Retinal pigment epithelial cell (primary cell): Measurements from ENCODE around the gene AAK1.

Experiments used
- DNase-seq: peaks from one replicate; pipeline ENCODE4 v3.0.0-alpha.2; 2010; ENCODE audit warnings: low read depth
- H3K4me3 ChIP-seq: 2 replicates; pipeline ENCODE4 v1.5.1; 2011; ENCODE audit warnings: mild to moderate bottlenecking, low read length, control low read depth, moderate library complexity
- CTCF ChIP-seq: conservative IDR thresholded peaks from 2 replicates; pipeline ENCODE4 v1.5.1; 2011; ENCODE audit warnings: low read depth, low read length, control low read depth, inconsistent platforms

The AAK1 gene

DNA sequence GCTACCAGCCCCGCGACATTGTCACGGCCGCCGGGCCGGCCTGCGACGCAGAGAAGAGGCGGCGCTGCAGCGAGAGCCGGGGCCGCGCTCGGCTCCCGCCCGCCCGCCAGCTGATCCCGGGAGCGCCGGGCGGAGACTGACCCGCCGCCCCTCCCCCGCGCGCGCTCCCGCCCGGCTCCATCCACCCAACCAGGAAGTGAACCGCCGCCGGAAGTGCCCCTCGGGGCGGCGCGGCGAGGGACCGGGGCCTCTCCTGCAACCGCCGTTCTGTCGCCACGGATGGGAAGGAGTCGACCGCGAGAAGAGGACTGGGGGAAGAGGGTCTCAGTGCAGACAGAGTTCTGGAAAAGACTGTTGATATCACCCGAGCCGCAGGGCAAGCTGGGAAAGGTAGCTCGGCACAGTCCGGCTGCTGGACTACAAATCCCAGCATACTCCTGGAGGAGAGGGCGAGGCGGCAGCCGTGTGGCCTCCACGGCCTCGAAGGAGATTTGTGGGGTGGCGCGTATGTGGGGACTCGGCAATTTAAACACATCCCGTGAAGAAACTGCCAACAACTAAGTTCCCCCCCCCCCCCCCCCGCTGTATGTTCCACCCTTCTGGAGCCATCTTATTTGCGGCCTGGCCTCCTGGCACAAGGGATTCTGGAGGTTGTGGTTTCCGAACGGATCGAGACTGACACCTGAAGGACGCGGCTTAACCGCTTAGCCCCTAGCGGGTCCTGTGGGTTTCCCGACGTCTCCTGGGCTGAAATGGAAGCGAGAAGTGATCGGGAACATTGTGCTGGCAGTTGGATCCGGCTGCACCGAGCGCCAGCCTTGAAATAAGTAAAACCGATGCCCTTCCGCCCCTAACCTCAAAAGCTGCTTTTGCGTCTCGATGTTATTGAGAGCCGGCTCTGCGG is at the start of gene AAK1:
Gene AAK1, minus strand, starts transcription at position 138 of the 904 bp plus-strand sequence. CDS start 699 bp downstream, outside the sequence.
- DNase-seq, result peak; percentile 38
- TF ChIP-seq CTCF, result peak; percentile 2

DNA sequence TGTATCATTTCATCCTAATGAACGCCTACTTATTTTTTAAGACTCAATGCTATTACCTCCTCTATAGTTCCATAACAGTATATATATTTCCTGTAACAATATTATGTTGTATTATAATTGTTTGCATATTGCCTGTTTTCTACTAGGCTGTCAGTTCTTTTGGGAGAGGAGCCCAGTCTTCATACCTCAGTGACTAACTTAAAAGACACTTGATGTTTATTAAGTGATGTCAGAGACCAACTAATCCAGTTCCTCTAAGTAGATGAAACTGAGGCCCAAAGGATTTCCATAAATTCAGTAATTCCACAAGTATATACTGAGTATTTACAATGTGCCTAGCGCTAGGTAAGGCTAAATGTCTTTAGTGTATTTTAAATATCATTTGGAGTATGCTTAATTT is 48.9 kb upstream of the AAK1 start:
- no peak for TF ChIP-seq CTCF
- DNase-seq, result no peak

More for the DNA sequence above, at the start of gene AAK1:
- H3K4me3 ChIP-seq, result peak within 1 kb of the TSS; percentile 91

DNA sequence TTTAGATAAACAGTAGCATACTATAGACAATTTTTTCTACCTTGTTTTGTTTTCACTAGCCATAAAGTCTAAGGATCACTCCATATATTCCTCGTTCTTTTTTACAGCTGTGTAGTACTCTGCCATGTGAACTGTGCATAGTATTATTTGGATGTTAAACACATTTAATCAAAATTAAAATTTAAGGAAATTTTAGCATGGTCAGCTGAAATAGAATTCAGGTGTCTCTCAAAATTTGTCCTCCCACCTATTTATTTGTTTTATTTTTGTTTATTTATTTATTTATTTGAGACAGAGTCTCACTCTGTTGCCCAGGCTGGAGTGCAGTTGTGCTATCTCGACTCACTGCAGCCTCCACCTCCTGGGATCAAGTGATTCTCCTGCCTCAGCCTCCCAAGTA is 46.4 kb upstream of the AAK1 start:
- no peak for TF ChIP-seq CTCF
- H3K4me3 ChIP-seq, result no peak overlapping the region
- DNase-seq, result no peak

More for the DNA sequence above, 48.9 kb upstream of the AAK1 start:
- H3K4me3 ChIP-seq, result no peak overlapping the region

DNA sequence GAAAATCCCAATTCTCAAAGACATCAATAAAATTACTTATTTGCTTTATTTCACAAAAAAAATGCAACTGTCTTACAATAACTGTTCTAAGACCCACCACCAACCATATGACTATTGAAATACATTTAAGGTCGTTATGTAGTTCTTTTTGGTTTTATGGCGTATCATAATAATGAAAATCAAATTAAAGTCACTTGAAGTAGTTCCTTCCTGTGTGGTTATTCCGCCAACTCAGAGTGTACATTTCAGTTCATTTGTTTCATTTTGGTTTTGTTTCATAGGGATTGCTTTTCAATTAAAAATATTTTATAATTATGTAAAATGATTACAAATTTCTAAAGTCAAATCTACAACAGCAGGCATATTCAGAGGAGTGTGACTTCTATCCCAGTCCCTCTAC is 45.9 kb upstream of the AAK1 start:
- no peak overlapping the region for H3K4me3 ChIP-seq
- no peak for DNase-seq
- no peak for TF ChIP-seq CTCF

- H3K4me3 ChIP-seq, result no peak overlapping the region
- TF ChIP-seq CTCF, result no peak
- no peak for DNase-seq
Observed at GRCh38 chr2:69687971-69688611, 44.6 kb upstream of the AAK1 start.

DNA sequence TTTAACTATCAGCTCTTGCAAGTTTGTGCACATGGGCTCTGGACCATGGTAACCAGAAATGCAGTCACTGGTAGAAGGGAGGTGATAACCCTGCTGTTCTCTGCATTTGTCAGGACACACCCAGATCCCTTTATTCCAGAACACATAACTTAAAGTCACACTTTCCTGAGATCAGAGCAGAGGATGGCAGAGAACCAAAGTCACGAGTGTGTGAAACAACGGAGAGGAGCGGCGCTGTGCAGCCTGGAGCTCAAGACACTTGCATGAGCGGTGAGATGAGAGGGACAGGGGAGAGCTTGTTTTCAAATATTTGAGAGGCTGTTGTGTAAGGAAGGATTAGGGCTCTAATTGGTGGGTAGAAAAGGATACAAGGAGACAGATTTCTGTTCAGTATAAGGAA is 43.3 kb upstream of the AAK1 start:
- no peak for TF ChIP-seq CTCF
- H3K4me3 ChIP-seq, result no peak overlapping the region
- peak; percentile 76 for DNase-seq
